Pancreas (tissue), 10 donors: ENCODE data around the gene IARS1. TPM values are rescaled to one million over a fixed set of nuclear protein-coding genes. Genes with fewer than 3 reads are reported as not detected.

Source experiments
- ATAC-seq, 4 donors: fragments of 200-7000 bp; cut with Tn5 transposase; one replicate each; pipeline versions ENCODE4 v1.8.0 to v1.9.1; 2020; ENCODE audit warnings: mild to moderate bottlenecking in 4 of 4, moderate library complexity in 4 of 4
- DNase-seq, 6 donors: peaks; one replicate each; pipeline ENCODE4 v3.0.0-alpha.2; 2020
- FAIRE-seq: peaks from 2 replicates; lab custom pipeline; 2012; peaks lifted over from hg19 to GRCh38; lab: Jason Lieb, UNC
- H3K27ac ChIP-seq, 4 donors: fragments of 200-600 bp; sonication (generic); 1 replicate in 3 of 4; 2 replicates in 1 of 4; pipeline versions ENCODE4 v1.5.0 to v1.8.0; 2020
- H3K27me3 ChIP-seq, 4 donors: fragments of 200-600 bp; one replicate each; pipeline ENCODE4 v1.8.0; 2021
- H3K36me3 ChIP-seq, 3 donors: fragments of 200-600 bp; sonication (generic) in 1 of 3; one replicate each; pipeline versions ENCODE4 v1.5.0 to v1.8.0; 2020 to 2021
- H3K4me1 ChIP-seq, 3 donors: fragments of 200-600 bp; one replicate each; pipeline ENCODE4 v1.8.0; 2021
- H3K4me3 ChIP-seq, 4 donors: fragments of 200-600 bp; sonication (generic) in 2 of 4; one replicate each; pipeline versions ENCODE4 v1.5.0 to v1.8.0; 2020 to 2021
- H3K9me3 ChIP-seq, 4 donors: fragments of 200-600 bp; one replicate each; pipeline ENCODE4 v1.8.0; 2021
- CTCF ChIP-seq, 4 donors: fragments of 200-600 bp; sonication (generic) in 3 of 4; IDR thresholded peaks; one replicate each; pipeline versions ENCODE4 v1.5.0 to v1.8.0; 2021; ENCODE audit warnings: antibody characterized with exemption in 4 of 4
- WGBS, 2 donors: extraction: QIAGEN DNeasy Blood & Tissue Kit; methylation state at CpG; one replicate each; pipeline ENCODE4 v1.1.7; 2013; 5-methylcytosine and 5-hydroxymethylcytosine counted together
- intact Hi-C, 3 donors: fragments of 100-400 bp; cut with DNase I; formaldehyde crosslinking; loops; one replicate each; pipeline versions ENCODE4 v1.11.1 to v1.14.2; 2022
- polyA plus RNA-seq, 2 donors: library from polyadenylated mRNA; stranded (reverse); fragments of 200-250 nt; gene quantifications; one replicate each; pipeline ENCODE4 v1.2.3, GENCODE V29; 2013
- total RNA-seq, 6 donors: library from RNA; stranded (reverse); fragmentation: NEBNext Ultra II Directional in 4 of 6; extraction: Animal tissue kit (Norgen Biotek cat#: 25700) in 4 of 6; gene quantifications; one replicate each; pipeline versions ENCODE4 v1.2.1 to v1.2.4, GENCODE V29; 2021 to 2023
- donor health status: healthy with polysubstance abuse.
- donor health status: DM: no; HTN: no; CAD: no; lungs with moderate emphysema.
- donor health status: DM: no; HTN: no; CAD: no.
- donor health status: control.
- donor health status: control.
- donor health status: Bipolar disorder and iron deficiency.
- donor health status: DM: yes; HTN: yes; CAD: no.
- donor health status: DM: no; HTN: no; CAD: no.
- donor health status: DM: no; HTN: no; CAD: no.
- donor health status: DM: yes; HTN: yes; CAD: no.

The IARS1 gene
- total and polyA plus RNA-seq, 8 donors: 16.8 to 89.3 (median 35.7) TPM

DNA sequence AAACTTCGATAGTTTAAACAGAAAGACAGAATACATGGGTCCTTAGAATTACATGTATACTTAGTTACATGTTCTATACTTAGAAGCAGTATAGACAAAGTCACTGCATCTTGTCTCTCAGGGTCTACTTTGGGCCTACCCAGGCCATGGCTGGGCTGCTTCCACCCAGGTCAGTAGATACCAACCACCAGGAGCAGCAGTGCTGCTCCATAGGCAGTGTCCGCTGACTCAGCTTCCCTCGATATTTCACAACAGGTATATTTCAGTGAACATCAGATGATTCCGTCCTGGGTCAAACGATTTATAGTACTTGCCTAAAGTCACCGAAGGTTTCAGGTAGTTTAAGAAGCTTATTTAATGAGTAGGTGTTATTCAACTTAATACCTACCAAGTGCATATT lies 18.0 kb downstream of the IARS1 start:
- DNase-seq: no peak
- Histone ChIP-seq H3K4me3 (no peak overlapping the region), H3K9me3 (no peaks in the 10 kb centered on the region), H3K27ac (no peak overlapping the region), H3K36me3 (peaks cover 18 to 75% (median 34%) of the 10 kb centered on the region in 3 donors), H3K4me1 (no peaks in the 10 kb centered on the region), H3K27me3 (no peaks in the 10 kb centered on the region)
- no peak for TF ChIP-seq CTCF (IDR thresholded peaks at IDR 0.05)
- no peak for ATAC-seq
- 88 to 92% methylated on average over 6 of the region's 6 CpGs for WGBS, 2 donors
- no peak for FAIRE-seq
- intact Hi-C loops: no loop called here

GRCh38 chr9:92270511-92270910 lies 23.0 kb downstream of the IARS1 start:
- Histone ChIP-seq H3K27me3 (no peaks in the 10 kb centered on the region), H3K27ac (no peak overlapping the region), H3K4me1 (no peaks in the 10 kb centered on the region), H3K9me3 (no peaks in the 10 kb centered on the region), H3K36me3 (peaks cover 12 to 94% (median 36%) of the 10 kb centered on the region in 3 donors), H3K4me3 (no peak overlapping the region)
- intact Hi-C loops: no loop called here
- DNase-seq: no peak
- 92 to 96% methylated on average over 5 of the region's 5 CpGs for WGBS, 2 donors
- FAIRE-seq: no peak
- TF ChIP-seq CTCF (IDR thresholded peaks at IDR 0.05): no peak
- no peak for ATAC-seq

- WGBS, 2 donors: 75 to 81% methylated on average over 4 of the region's 4 CpGs
- DNase-seq (no peak), FAIRE-seq (no peak), ATAC-seq (no peak)
- intact Hi-C loops: loop anchor here in 1 of 3 donors (10.0 kb wide), 1 partner anchor 48 kb away; no protein-coding TSS in a partner anchor
- TF ChIP-seq CTCF (IDR thresholded peaks at IDR 0.05): no peak
- H3K36me3 ChIP-seq: peaks cover 15 to 100% (median 42%) of the 10 kb centered on the region in 3 donors
- H3K4me3 ChIP-seq: no peak overlapping the region
- no peaks in the 10 kb centered on the region for H3K27me3 ChIP-seq
- no peak overlapping the region for H3K27ac ChIP-seq
- no peaks in the 10 kb centered on the region for H3K4me1 ChIP-seq
- no peaks in the 10 kb centered on the region for H3K9me3 ChIP-seq
These were observed 27.0 kb downstream of the IARS1 start for GRCh38 chr9:92266486-92266885.

GRCh38 chr9:92265154-92265553 lies 28.3 kb downstream of the IARS1 start:
- H3K4me3 ChIP-seq: no peak overlapping the region
- peaks cover 9 to 100% (median 36%) of the 10 kb centered on the region in 3 donors for H3K36me3 ChIP-seq
- no peaks in the 10 kb centered on the region for H3K9me3 ChIP-seq
- DNase-seq (no peak), ATAC-seq (no peak), FAIRE-seq (no peak)
- WGBS, 2 donors: 91 to 97% methylated on average over 3 of the region's 3 CpGs
- no peaks in the 10 kb centered on the region for H3K27me3 ChIP-seq
- no peak overlapping the region for H3K27ac ChIP-seq
- intact Hi-C loops: loop anchor here in 1 of 3 donors (10.0 kb wide), 1 partner anchor 50 kb away; no protein-coding TSS in a partner anchor
- no peak for TF ChIP-seq CTCF (IDR thresholded peaks at IDR 0.05)
- no peaks in the 10 kb centered on the region for H3K4me1 ChIP-seq

DNA sequence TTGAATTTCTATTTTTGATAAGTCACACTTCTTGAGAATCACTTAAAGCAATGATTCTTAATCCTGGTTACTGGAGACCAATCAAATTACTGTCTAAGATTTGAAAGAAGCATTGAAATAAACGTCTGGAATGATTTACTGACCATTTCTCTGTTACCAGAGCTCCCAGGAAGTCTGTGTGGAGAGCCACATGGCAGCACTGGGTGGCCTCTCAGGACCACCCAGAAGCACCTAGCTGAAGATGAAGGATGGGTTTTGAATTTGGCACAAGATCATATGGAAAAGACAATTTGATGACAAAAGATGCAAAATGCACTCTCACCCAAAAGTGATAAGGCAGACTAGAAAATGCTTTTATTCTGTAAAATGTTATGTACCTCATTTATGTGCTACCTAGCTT lies 30.4 kb downstream of the IARS1 start:
- intact Hi-C loops: loop anchor here in 1 of 3 donors (10.0 kb wide), 1 partner anchor 52 kb away; no protein-coding TSS in a partner anchor
- no peak for ATAC-seq
- FAIRE-seq: no peak
- no peak for TF ChIP-seq CTCF (IDR thresholded peaks at IDR 0.05)
- Histone ChIP-seq H3K27me3 (no peaks in the 10 kb centered on the region), H3K27ac (no peak overlapping the region), H3K4me1 (no peaks in the 10 kb centered on the region), H3K9me3 (no peaks in the 10 kb centered on the region), H3K4me3 (no peak overlapping the region), H3K36me3 (peaks cover 13 to 100% (median 42%) of the 10 kb centered on the region in 3 donors)
- no peak for DNase-seq
- WGBS, 2 donors: 26 to 46% methylated on average over 1 of the region's 1 CpG
